Activated CD4-positive, alpha-beta memory T cell treated with anti-CD3 and anti-CD28 coated beads, Interleukin-2, amount 10 ng/mL, durations not matched to agents 7 days and 5 days (primary cell): ENCODE results near the gene MPPED1. TPM values are rescaled to one million over a fixed set of nuclear protein-coding genes. Genes with fewer than 3 reads are reported as not detected.

Experiments
- CTCF ChIA-PET: fragments of 350-600 bp; sonication (Branson Sonifier 250); formaldehyde crosslinking; loops from one replicate; lab custom pipeline; 2021; ENCODE audit warnings: antibody characterized with exemption, inconsistent platforms; lab: Charles Lee
- POLR2A ChIA-PET: fragments of 350-600 bp; sonication (Branson Sonifier 250); formaldehyde crosslinking; loops from one replicate; lab custom pipeline; 2021; ENCODE audit warnings: antibody characterized with exemption; lab: Charles Lee
- DNase-seq: peaks from one replicate; pipeline ENCODE4 v3.0.0-alpha.2; 2020
- H3K27ac Mint-ChIP-seq: one replicate; pipeline ENCODE4 v1.8.0; 2021; ENCODE audit warnings: mild to moderate bottlenecking, mixed read lengths
- H3K27me3 Mint-ChIP-seq: one replicate; pipeline ENCODE4 v1.8.0; 2021; ENCODE audit warnings: mixed read lengths
- H3K36me3 Mint-ChIP-seq: one replicate; pipeline ENCODE4 v1.8.0; 2021; ENCODE audit warnings: low read depth, mixed read lengths
- H3K4me1 Mint-ChIP-seq: one replicate; pipeline ENCODE4 v1.8.0; 2021; ENCODE audit warnings: mixed read lengths
- H3K4me3 Mint-ChIP-seq: one replicate; pipeline ENCODE4 v1.8.0; 2021; ENCODE audit warnings: mild to moderate bottlenecking, mixed read lengths
- H3K9me3 Mint-ChIP-seq: one replicate; pipeline ENCODE4 v1.8.0; 2021; ENCODE audit warnings: mixed read lengths
- total RNA-seq, 2 experiments: library from RNA; stranded (reverse); gene quantifications; one replicate each; pipeline ENCODE4 v1.2.3, GENCODE V29; 2021

MPPED1 gene
- total RNA-seq, 2 experiments from 2014 or later, result not detected

GRCh38 chr22:43384863-43385262 is 27.0 kb upstream of the MPPED1 start:
- Mint-ChIP-seq H3K4me1 (peaks cover 13% of the 10 kb centered on the region), H3K36me3 (no peaks in the 10 kb centered on the region), H3K27ac (no peak overlapping the region), H3K4me3 (no peak overlapping the region), H3K27me3 (peaks cover 52% of the 10 kb centered on the region), H3K9me3 (no peaks in the 10 kb centered on the region)
- CTCF ChIA-PET, result interaction anchor here (0.8 to 8.7 kb wide), 8 partner anchors 20 to 155 kb away, joined by 3 to 67 read pairs (median 6); no protein-coding TSS in a partner anchor
- POLR2A ChIA-PET, result no interaction called here
- no peak for DNase-seq

GRCh38 chr22:43385770-43386641 is 25.8 kb upstream of the MPPED1 start:
- peaks cover 10% of the 10 kb centered on the region for H3K4me1 Mint-ChIP-seq

GRCh38 chr22:43387815-43388214 is 24.0 kb upstream of the MPPED1 start:
- DNase-seq, result no peak
- ChIA-PET CTCF (interaction anchor here (0.7 to 8.7 kb wide), 3 partner anchors 114 to 497 kb away, joined by 4 to 67 read pairs (median 11); no protein-coding TSS in a partner anchor), POLR2A (no interaction called here)
- Mint-ChIP-seq H3K27me3 (peaks cover 32% of the 10 kb centered on the region), H3K9me3 (no peaks in the 10 kb centered on the region), H3K4me1 (no peaks in the 10 kb centered on the region), H3K36me3 (no peaks in the 10 kb centered on the region), H3K27ac (no peak overlapping the region), H3K4me3 (no peak overlapping the region)

More at GRCh38 chr22:43385770-43386641, 25.8 kb upstream of the MPPED1 start:
- Mint-ChIP-seq H3K4me3 (no peak overlapping the region), H3K27ac (no peak overlapping the region), H3K9me3 (no peaks in the 10 kb centered on the region), H3K36me3 (no peaks in the 10 kb centered on the region), H3K27me3 (peaks cover 42% of the 10 kb centered on the region)
- peak; percentile 77 for DNase-seq
- ChIA-PET CTCF (interaction anchor here (0.6 to 8.7 kb wide), 12 partner anchors 9 to 156 kb away, joined by 3 to 67 read pairs (median 6); no protein-coding TSS in a partner anchor), POLR2A (no interaction called here)

GRCh38 chr22:43388420-43388851 is 23.4 kb upstream of the MPPED1 start:
- H3K9me3 Mint-ChIP-seq, result no peaks in the 10 kb centered on the region
- ChIA-PET POLR2A (no interaction called here), CTCF (interaction anchor here (0.6 to 8.7 kb wide), 5 partner anchors 10 to 497 kb away, joined by 3 to 67 read pairs (median 4); no protein-coding TSS in a partner anchor)
- peak; percentile 75 for DNase-seq
- no peak overlapping the region for H3K4me3 Mint-ChIP-seq
- H3K27me3 Mint-ChIP-seq, result peaks cover 32% of the 10 kb centered on the region
- H3K36me3 Mint-ChIP-seq, result no peaks in the 10 kb centered on the region
- no peak overlapping the region for H3K27ac Mint-ChIP-seq
- no peaks in the 10 kb centered on the region for H3K4me1 Mint-ChIP-seq

GRCh38 chr22:43389227-43389836 is 22.5 kb upstream of the MPPED1 start:
- CTCF ChIA-PET, result interaction anchor here (1.5 kb wide), 1 partner anchor 125 kb away, joined by 4 read pairs; no protein-coding TSS in a partner anchor
- Mint-ChIP-seq H3K9me3 (no peaks in the 10 kb centered on the region), H3K4me3 (no peak overlapping the region), H3K36me3 (no peaks in the 10 kb centered on the region), H3K27me3 (peaks cover 28% of the 10 kb centered on the region), H3K27ac (no peak overlapping the region), H3K4me1 (no peaks in the 10 kb centered on the region)
- DNase-seq, result no peak
- POLR2A ChIA-PET, result no interaction called here

GRCh38 chr22:43390166-43390565 is 21.6 kb upstream of the MPPED1 start:
- POLR2A ChIA-PET, result no interaction called here
- no peak overlapping the region for H3K27ac Mint-ChIP-seq
- no peak for DNase-seq
- CTCF ChIA-PET, result no interaction called here
- peaks cover 21% of the 10 kb centered on the region for H3K27me3 Mint-ChIP-seq
- H3K9me3 Mint-ChIP-seq, result no peaks in the 10 kb centered on the region
- no peak overlapping the region for H3K4me3 Mint-ChIP-seq
- H3K4me1 Mint-ChIP-seq, result no peaks in the 10 kb centered on the region
- H3K36me3 Mint-ChIP-seq, result no peaks in the 10 kb centered on the region

- H3K27ac Mint-ChIP-seq, result no peak overlapping the region
- H3K36me3 Mint-ChIP-seq, result no peaks in the 10 kb centered on the region
- no peaks in the 10 kb centered on the region for H3K9me3 Mint-ChIP-seq
- POLR2A ChIA-PET, result no interaction called here
- H3K4me3 Mint-ChIP-seq, result no peak overlapping the region
- no peak for DNase-seq
- CTCF ChIA-PET, result no interaction called here
- H3K27me3 Mint-ChIP-seq, result peaks cover 17% of the 10 kb centered on the region
- no peaks in the 10 kb centered on the region for H3K4me1 Mint-ChIP-seq
These were observed 20.9 kb upstream of the MPPED1 start for GRCh38 chr22:43390872-43391271.

GRCh38 chr22:43391306-43391705 is 20.5 kb upstream of the MPPED1 start:
- Mint-ChIP-seq H3K27ac (no peak overlapping the region), H3K4me3 (no peak overlapping the region), H3K36me3 (no peaks in the 10 kb centered on the region), H3K9me3 (no peaks in the 10 kb centered on the region), H3K4me1 (no peaks in the 10 kb centered on the region), H3K27me3 (peaks cover 14% of the 10 kb centered on the region)
- ChIA-PET POLR2A (no interaction called here), CTCF (no interaction called here)
- no peak for DNase-seq

GRCh38 chr22:43392385-43392989 is 19.3 kb upstream of the MPPED1 start:
- Mint-ChIP-seq H3K27ac (no peak overlapping the region), H3K9me3 (no peaks in the 10 kb centered on the region)

GRCh38 chr22:43393132-43393843 is 18.5 kb upstream of the MPPED1 start:
- Mint-ChIP-seq H3K4me1 (no peaks in the 10 kb centered on the region), H3K4me3 (no peak overlapping the region), H3K36me3 (no peaks in the 10 kb centered on the region), H3K27ac (no peak overlapping the region), H3K9me3 (no peaks in the 10 kb centered on the region), H3K27me3 (peaks cover under 1% of the 10 kb centered on the region)
- CTCF ChIA-PET, result interaction anchor here (0.6 kb wide), 1 partner anchor 38 kb away, joined by 4 read pairs; no protein-coding TSS in a partner anchor
- DNase-seq, result no peak
- POLR2A ChIA-PET, result no interaction called here

More at GRCh38 chr22:43392385-43392989, 19.3 kb upstream of the MPPED1 start:
- Mint-ChIP-seq H3K27me3 (peaks cover 5% of the 10 kb centered on the region), H3K36me3 (no peaks in the 10 kb centered on the region), H3K4me3 (no peak overlapping the region), H3K4me1 (no peaks in the 10 kb centered on the region)
- ChIA-PET CTCF (no interaction called here), POLR2A (no interaction called here)
- DNase-seq, result no peak

GRCh38 chr22:43393844-43394474 is 17.9 kb upstream of the MPPED1 start:
- ChIA-PET POLR2A (no interaction called here), CTCF (no interaction called here)
- Mint-ChIP-seq H3K27me3 (no peaks in the 10 kb centered on the region), H3K4me1 (no peaks in the 10 kb centered on the region), H3K4me3 (no peak overlapping the region), H3K27ac (no peak overlapping the region), H3K36me3 (no peaks in the 10 kb centered on the region), H3K9me3 (no peaks in the 10 kb centered on the region)
- DNase-seq, result no peak

- no peak for DNase-seq
- POLR2A ChIA-PET, result no interaction called here
- CTCF ChIA-PET, result interaction anchor here (0.6 kb wide), 1 partner anchor 165 kb away, joined by 3 read pairs; no protein-coding TSS in a partner anchor
- Mint-ChIP-seq H3K4me3 (no peak overlapping the region), H3K27me3 (no peaks in the 10 kb centered on the region), H3K36me3 (no peaks in the 10 kb centered on the region), H3K4me1 (no peaks in the 10 kb centered on the region), H3K9me3 (no peaks in the 10 kb centered on the region), H3K27ac (no peak overlapping the region)
These were observed 16.6 kb upstream of the MPPED1 start for GRCh38 chr22:43395086-43395695.
